Measurements from ENCODE around the gene PDRG1. TPM values are rescaled to one million over a fixed set of nuclear protein-coding genes. Genes with fewer than 3 reads are reported as not detected.
"Not testable (repeated sequence)": the region's sequence is repeated elsewhere in the genome, so short reads cannot be mapped to it uniquely, and the experiment has no call there.

PDRG1 gene
- total RNA-seq, 1 donor from 2014 or later: 1.7 TPM

DNA sequence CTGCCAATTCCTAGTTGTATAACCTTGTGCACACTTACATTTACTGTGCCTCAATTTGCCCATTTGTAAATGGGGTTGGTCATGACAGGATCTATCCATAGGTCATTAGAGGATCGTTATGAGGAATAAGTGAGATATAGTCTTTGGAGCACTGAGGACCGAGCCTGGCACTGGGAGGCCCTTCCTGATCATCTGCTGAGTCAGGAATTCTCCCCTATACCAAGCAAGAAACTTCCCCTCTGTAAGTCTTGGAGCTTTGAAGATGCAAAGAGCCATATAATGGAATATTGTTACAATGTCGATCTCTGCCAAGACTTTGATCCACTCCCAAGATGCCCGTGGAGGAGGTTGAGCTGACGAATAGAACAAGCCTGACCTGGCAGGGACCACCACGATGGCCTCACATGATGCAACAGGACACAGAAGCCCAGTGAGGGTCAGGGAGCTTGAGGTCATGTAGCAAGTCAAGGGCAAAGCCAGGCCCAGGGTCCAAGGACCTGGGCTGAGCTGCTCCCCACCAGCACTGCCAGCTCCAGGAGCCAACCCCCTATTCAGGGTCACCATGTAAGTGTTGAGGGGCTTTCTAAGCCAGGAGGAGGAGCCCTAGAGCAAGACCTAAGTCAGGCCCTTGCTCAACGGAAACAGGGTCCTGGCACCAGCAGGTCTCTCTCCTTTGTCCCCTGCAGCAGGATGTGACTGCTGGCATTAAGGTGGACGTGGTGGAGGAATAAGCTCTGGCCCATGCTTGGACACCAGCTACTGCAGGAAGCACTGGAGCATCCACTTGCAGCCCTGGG is 16.7 kb downstream of the PDRG1 start:
- H3K27ac ChIP-seq: no peak overlapping the region
- DNase-seq (ENCODE audit: low spot score in 2 of 2): no peak
- no peak overlapping the region for H3K4me3 ChIP-seq
- H3K9me3 ChIP-seq: no peaks in the 10 kb centered on the region
- TF ChIP-seq, protein P1, sequence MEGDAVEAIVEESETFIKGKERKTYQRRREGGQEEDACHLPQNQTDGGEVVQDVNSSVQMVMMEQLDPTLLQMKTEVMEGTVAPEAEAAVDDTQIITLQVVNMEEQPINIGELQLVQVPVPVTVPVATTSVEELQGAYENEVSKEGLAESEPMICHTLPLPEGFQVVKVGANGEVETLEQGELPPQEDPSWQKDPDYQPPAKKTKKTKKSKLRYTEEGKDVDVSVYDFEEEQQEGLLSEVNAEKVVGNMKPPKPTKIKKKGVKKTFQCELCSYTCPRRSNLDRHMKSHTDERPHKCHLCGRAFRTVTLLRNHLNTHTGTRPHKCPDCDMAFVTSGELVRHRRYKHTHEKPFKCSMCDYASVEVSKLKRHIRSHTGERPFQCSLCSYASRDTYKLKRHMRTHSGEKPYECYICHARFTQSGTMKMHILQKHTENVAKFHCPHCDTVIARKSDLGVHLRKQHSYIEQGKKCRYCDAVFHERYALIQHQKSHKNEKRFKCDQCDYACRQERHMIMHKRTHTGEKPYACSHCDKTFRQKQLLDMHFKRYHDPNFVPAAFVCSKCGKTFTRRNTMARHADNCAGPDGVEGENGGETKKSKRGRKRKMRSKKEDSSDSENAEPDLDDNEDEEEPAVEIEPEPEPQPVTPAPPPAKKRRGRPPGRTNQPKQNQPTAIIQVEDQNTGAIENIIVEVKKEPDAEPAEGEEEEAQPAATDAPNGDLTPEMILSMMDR (IDR thresholded peaks at IDR 0.05): no peak
- intact Hi-C loops (cut with DNase I): no loop called here
- no peaks in the 10 kb centered on the region for H3K4me1 ChIP-seq
- H3K36me3 ChIP-seq: no peaks in the 10 kb centered on the region
- H3K27me3 ChIP-seq: no peaks in the 10 kb centered on the region

GRCh38 chr20:31934491-31934890 is 17.4 kb downstream of the PDRG1 start:
- no peaks in the 10 kb centered on the region for H3K27me3 ChIP-seq
- intact Hi-C loops (cut with DNase I): no loop called here
- H3K4me3 ChIP-seq: no peak overlapping the region
- H3K36me3 ChIP-seq: no peaks in the 10 kb centered on the region
- H3K4me1 ChIP-seq: no peaks in the 10 kb centered on the region
- TF ChIP-seq, protein P1 (IDR thresholded peaks at IDR 0.05): no peak
- H3K9me3 ChIP-seq: no peaks in the 10 kb centered on the region
- DNase-seq (ENCODE audit: low spot score in 2 of 2): no peak
- H3K27ac ChIP-seq: no peak overlapping the region

- no peaks in the 10 kb centered on the region for H3K27me3 ChIP-seq
- DNase-seq (ENCODE audit: low spot score in 2 of 2): no peak
- H3K4me3 ChIP-seq: no peak overlapping the region
- TF ChIP-seq, protein P1 (IDR thresholded peaks at IDR 0.05): no peak
- no peaks in the 10 kb centered on the region for H3K36me3 ChIP-seq
- no peak overlapping the region for H3K27ac ChIP-seq
- H3K4me1 ChIP-seq: no peaks in the 10 kb centered on the region
- intact Hi-C loops (cut with DNase I): no loop called here
- H3K9me3 ChIP-seq: no peaks in the 10 kb centered on the region
Observed at GRCh38 chr20:31933698-31934097, 18.1 kb downstream of the PDRG1 start.

DNA sequence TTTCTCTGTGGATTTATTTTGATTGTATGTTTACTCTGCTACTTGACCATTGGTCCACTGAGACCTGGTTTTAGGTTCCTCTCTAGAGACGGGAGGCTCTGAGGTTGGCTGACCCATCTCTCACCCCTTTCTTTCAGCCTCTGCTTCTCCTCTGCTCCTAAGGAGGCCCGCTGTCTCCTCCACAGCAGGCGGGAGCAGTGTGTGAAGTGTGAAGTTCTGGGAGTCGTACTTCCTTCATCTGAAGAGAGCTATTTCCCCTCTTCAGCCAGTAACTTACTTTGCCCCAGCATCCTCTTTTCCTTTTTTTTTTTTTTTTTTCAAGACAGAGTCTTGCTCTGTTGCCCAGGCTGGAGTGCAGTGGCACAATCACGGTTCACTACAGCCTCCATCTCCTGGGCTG is 21.1 kb downstream of the PDRG1 start:
- TF ChIP-seq, protein P1 (IDR thresholded peaks at IDR 0.05): no peak
- no peak for DNase-seq (ENCODE audit: low spot score in 2 of 2)
- H3K36me3 ChIP-seq: no peaks in the 10 kb centered on the region
- intact Hi-C loops (cut with DNase I): no loop called here
- no peak overlapping the region for H3K27ac ChIP-seq
- H3K4me1 ChIP-seq: no peaks in the 10 kb centered on the region
- H3K4me3 ChIP-seq: no peak overlapping the region
- no peaks in the 10 kb centered on the region for H3K9me3 ChIP-seq
- H3K27me3 ChIP-seq: no peaks in the 10 kb centered on the region

- DNase-seq (ENCODE audit: low spot score in 2 of 2); H3K4me3 ChIP-seq; H3K27me3 ChIP-seq; H3K4me1 ChIP-seq; H3K9me3 ChIP-seq; intact Hi-C loops (cut with DNase I); H3K36me3 ChIP-seq; H3K27ac ChIP-seq: not testable (repeated sequence)
Observed at GRCh38 chr20:31929631-31930030, 22.2 kb downstream of the PDRG1 start.

GRCh38 chr20:31927627-31928159 is 24.2 kb downstream of the PDRG1 start:
- Histone ChIP-seq H3K27me3 (no peaks in the 10 kb centered on the region), H3K27ac (no peak overlapping the region), H3K4me3 (no peak overlapping the region), H3K36me3 (no peaks in the 10 kb centered on the region), H3K9me3 (no peaks in the 10 kb centered on the region), H3K4me1 (no peaks in the 10 kb centered on the region)
- no peak for DNase-seq (ENCODE audit: low spot score in 2 of 2)
- TF ChIP-seq, protein P1 (IDR thresholded peaks at IDR 0.05): no peak
- intact Hi-C loops (cut with DNase I): no loop called here

Measured in ascending aorta (tissue), 2 donors.